ENCODE data around the gene MESP2. TPM values are rescaled to one million over a fixed set of nuclear protein-coding genes. Genes with fewer than 3 reads are reported as not detected.

Gene MESP2
- total RNA-seq, 1 experiment from 2014 or later: 0.28 TPM

DNA sequence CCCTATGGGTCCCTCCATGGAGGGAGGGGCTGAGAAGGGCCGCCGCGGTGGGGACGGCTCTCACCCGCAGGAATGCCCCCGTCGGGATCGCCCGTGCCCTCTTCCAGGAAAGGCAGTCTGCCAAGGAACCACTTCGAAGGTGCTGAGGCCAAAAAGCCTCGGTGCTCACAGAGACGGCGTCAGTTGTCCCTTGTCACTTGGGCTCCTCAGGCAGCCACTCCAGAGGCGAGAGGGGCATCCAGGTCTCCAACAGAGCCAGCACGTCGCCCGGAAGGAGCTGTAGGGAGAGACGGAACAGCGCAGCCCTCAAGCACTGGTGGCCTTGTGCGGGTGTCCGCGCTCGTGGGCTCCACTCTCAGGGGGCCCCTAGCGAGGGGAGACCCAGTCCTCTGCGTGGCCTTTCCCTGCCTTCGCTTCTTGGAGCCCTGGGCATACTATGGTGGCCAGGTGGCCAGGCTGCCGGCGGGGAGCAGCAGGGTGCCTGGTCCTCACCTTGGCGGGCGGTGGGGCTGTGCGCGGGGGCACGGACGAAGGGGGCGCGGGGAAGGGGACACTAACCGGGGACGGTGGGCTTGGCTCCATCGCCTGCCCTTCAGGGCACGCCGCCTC, 26.1 kb upstream of the MESP2 start:
- H3T11ph ChIP-seq (ENCODE audit: low read length): no peak overlapping the region
- H2BK20ac ChIP-seq (ENCODE audit: low read depth, low read length, poor library complexity, severe bottlenecking): no peak overlapping the region
- H4K91ac ChIP-seq (ENCODE audit: insufficient read length, low read depth, low read length): no peak overlapping the region
- peaks cover 36% of the 10 kb centered on the region for H3K27me3 Mint-ChIP-seq (ENCODE audit: low read depth)
- WGBS (ENCODE audit: extremely low coverage, insufficient read length, low lambda C conversion rate): no CpG with 5 or more reads among the region's 41 CpGs
- no peak overlapping the region for H3K14ac ChIP-seq (ENCODE audit: insufficient read depth, low read length)
- H3K4me3 Mint-ChIP-seq: peak overlapping the region; percentile 48 to 78
- no peak overlapping the region for H3K27ac Mint-ChIP-seq
- no peak overlapping the region for H4K8ac ChIP-seq (replicated peaks; ENCODE audit: insufficient read length, low read depth, low read length)
- no peak overlapping the region for H3K56ac ChIP-seq (ENCODE audit: insufficient read length, low read depth, low read length)
- no peak overlapping the region for H2AK5ac ChIP-seq (ENCODE audit: insufficient read length, low read length)
- H3K4me1 Mint-ChIP-seq: peaks cover 17 to 21% of the 10 kb centered on the region in 2 experiments
- DNase-seq: peak; percentile 42
- H3K27me3 ChIP-seq (ENCODE audit: insufficient read depth, low read length): peaks cover 42% of the 10 kb centered on the region
- no peaks in the 10 kb centered on the region; a peak in 1 of 5 replicates for H3K9me3 Mint-ChIP-seq
- H3K9me3 ChIP-seq (ENCODE audit: control insufficient read depth, low read depth, low read length): no peaks in the 10 kb centered on the region
- no peak overlapping the region for H3K4ac ChIP-seq (ENCODE audit: low read depth, low read length)
- TF ChIP-seq, protein P1, sequence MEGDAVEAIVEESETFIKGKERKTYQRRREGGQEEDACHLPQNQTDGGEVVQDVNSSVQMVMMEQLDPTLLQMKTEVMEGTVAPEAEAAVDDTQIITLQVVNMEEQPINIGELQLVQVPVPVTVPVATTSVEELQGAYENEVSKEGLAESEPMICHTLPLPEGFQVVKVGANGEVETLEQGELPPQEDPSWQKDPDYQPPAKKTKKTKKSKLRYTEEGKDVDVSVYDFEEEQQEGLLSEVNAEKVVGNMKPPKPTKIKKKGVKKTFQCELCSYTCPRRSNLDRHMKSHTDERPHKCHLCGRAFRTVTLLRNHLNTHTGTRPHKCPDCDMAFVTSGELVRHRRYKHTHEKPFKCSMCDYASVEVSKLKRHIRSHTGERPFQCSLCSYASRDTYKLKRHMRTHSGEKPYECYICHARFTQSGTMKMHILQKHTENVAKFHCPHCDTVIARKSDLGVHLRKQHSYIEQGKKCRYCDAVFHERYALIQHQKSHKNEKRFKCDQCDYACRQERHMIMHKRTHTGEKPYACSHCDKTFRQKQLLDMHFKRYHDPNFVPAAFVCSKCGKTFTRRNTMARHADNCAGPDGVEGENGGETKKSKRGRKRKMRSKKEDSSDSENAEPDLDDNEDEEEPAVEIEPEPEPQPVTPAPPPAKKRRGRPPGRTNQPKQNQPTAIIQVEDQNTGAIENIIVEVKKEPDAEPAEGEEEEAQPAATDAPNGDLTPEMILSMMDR (conservative IDR thresholded peaks at IDR 0.05): no peak
- H4K5ac ChIP-seq (ENCODE audit: insufficient read length, low read depth, low read length): no peak overlapping the region
- no peak overlapping the region for H2AFZ ChIP-seq (ENCODE audit: low read length)
- H2BK12ac ChIP-seq (ENCODE audit: insufficient read length, low read depth, low read length): no peak overlapping the region
- peaks cover 0 to 3% (median 0%) of the 10 kb centered on the region in 3 experiments; a peak in 1 of 7 replicates for H3K36me3 Mint-ChIP-seq (ENCODE audit: insufficient read depth in 1 of 3, low read depth in 3 of 3)
- H3K27ac ChIP-seq (ENCODE audit: insufficient read length, low read depth, low read length): no peak overlapping the region
- H3K79me2 ChIP-seq (ENCODE audit: insufficient read depth, low read length): no peaks in the 10 kb centered on the region
- H3K9ac ChIP-seq (ENCODE audit: extremely low read depth, insufficient read length, low read length): no peak overlapping the region
- H2BK5ac ChIP-seq (ENCODE audit: insufficient read length, low read length): no peak overlapping the region
- H3K4me1 ChIP-seq (ENCODE audit: insufficient read depth, low read length): no peaks in the 10 kb centered on the region; the same call in 1 of the 2 replicates
- no peak overlapping the region for H2BK120ac ChIP-seq (ENCODE audit: low read depth, low read length, poor library complexity, severe bottlenecking)
- H3K23ac ChIP-seq (ENCODE audit: insufficient read length, low read depth, low read length): no peak overlapping the region
- H2BK15ac ChIP-seq (ENCODE audit: low read depth, low read length): no peak overlapping the region
- peaks cover 8% of the 10 kb centered on the region for H3K23me2 ChIP-seq (ENCODE audit: insufficient read length, low read depth, low read length, poor library complexity, severe bottlenecking)
- peak overlapping the region; percentile 68 for H3K4me2 ChIP-seq (ENCODE audit: insufficient read depth, insufficient read length, low read length)
- H3K79me1 ChIP-seq (ENCODE audit: insufficient read depth, low read depth, low read length, poor library complexity, severe bottlenecking): no peaks in the 10 kb centered on the region
- H3K18ac ChIP-seq (ENCODE audit: insufficient read length, low read depth, low read length): no peak overlapping the region
- no peaks in the 10 kb centered on the region for H4K20me1 ChIP-seq (ENCODE audit: control insufficient read depth, insufficient read depth, insufficient read length)
